ENCODE measurements around the gene FAM117A. TPM values are rescaled to one million over a fixed set of nuclear protein-coding genes. Genes with fewer than 3 reads are reported as not detected.

FAM117A gene
- total and polyA plus RNA-seq, 2 of the 4 experiments (the other 2 are of a cell fraction) = 0.72 to 3.4 TPM

- Histone ChIP-seq H4K8ac (ENCODE audit: low read depth in 2 of 2, low read length in 2 of 2) (no peak overlapping the region), H3K9ac (ENCODE audit: low read depth, low read length) (no peak overlapping the region), H2BK15ac (ENCODE audit: low read depth, low read length) (no peak overlapping the region), H3K9me3 (ENCODE audit: control insufficient read depth, insufficient read depth, low read length) (no peaks in the 10 kb centered on the region), H3K18ac (ENCODE audit: low read depth, low read length) (no peak overlapping the region), H3K79me1 (ENCODE audit: low read depth in 1 of 2, low read length in 2 of 2) (no peaks in the 10 kb centered on the region), H3K56ac (ENCODE audit: extremely low read depth, insufficient read depth, low read length) (no peak overlapping the region), H4K91ac (ENCODE audit: insufficient read depth, low read depth, low read length) (no peak overlapping the region), H2AFZ (replicated peaks; ENCODE audit: low read length, poor library complexity) (no peak overlapping the region), H3K4ac (ENCODE audit: low read depth, low read length) (no peak overlapping the region), H3K4me1 (ENCODE audit: control insufficient read depth, insufficient read depth, low read length) (no peaks in the 10 kb centered on the region), H3K27ac (ENCODE audit: insufficient read depth, low read length) (no peak overlapping the region), H4K5ac (ENCODE audit: low read depth, low read length) (no peak overlapping the region), H3K36me3 (ENCODE audit: control insufficient read depth, insufficient read depth, low read length) (no peaks in the 10 kb centered on the region), H2BK20ac (ENCODE audit: low read depth, low read length) (no peak overlapping the region), H3K23ac (ENCODE audit: low read depth, low read length) (no peak overlapping the region), H3K4me3 (ENCODE audit: insufficient read depth, low read depth, low read length) (no peak overlapping the region), H4K20me1 (ENCODE audit: insufficient read depth, low read length) (no peaks in the 10 kb centered on the region), H3K9me1 (ENCODE audit: insufficient read depth, low read length) (0 out of 2 replicates have a peak, but pooled peaks cover 3% of the 10 kb centered on the region), H3K4me2 (ENCODE audit: low read depth, low read length) (no peak overlapping the region), H2BK5ac (ENCODE audit: low read depth, low read length, poor library complexity, severe bottlenecking) (no peak overlapping the region), H2AK9ac (replicated peaks; ENCODE audit: low read depth, low read length, poor library complexity) (no peak overlapping the region), H2AK5ac (ENCODE audit: low read depth, low read length) (no peak overlapping the region), H3K27me3 (ENCODE audit: control insufficient read depth, insufficient read depth, low read length) (peaks cover 1% of the 10 kb centered on the region; the same call in 1 of the 2 replicates), H2BK120ac (ENCODE audit: low read depth, low read length) (no peak overlapping the region), H3K14ac (replicated peaks; ENCODE audit: low read depth, low read length) (no peak overlapping the region)
- in situ Hi-C loops (cut with MboI; ENCODE audit: low sequenced_read_pairs) = no loop called here
- ChIA-PET POLR2A (ENCODE audit: unreplicated experiment) (no interaction called here), CTCF (no interaction called here)
- ATAC-seq (ENCODE audit: low read depth) (no peak), DNase-seq (no peak)
- no peak for TF ChIP-seq ELK1 (IDR thresholded peaks at IDR 0.05; ENCODE audit: borderline replicate concordance, low read depth, low read length)
- no TSS peak for BruUV-seq (replicated peaks)
- WGBS, 2 experiments (ENCODE audit: extremely low coverage in 2 of 2, insufficient read length in 1 of 2) = no CpG with 5 or more reads among the region's 3 CpGs
- dilution Hi-C loops (cut with HindIII; ENCODE audit: low sequenced_read_pairs, unreplicated experiment) = no loop called here
- intact Hi-C loops (cut with micrococcal nuclease) = no loop called here
Observed at GRCh38 chr17:49749730-49750129, 14.2 kb downstream of the FAM117A start.
